Transverse colon (tissue), 4 donors: ENCODE measurements around the gene RNF114. TPM values are rescaled to one million over a fixed set of nuclear protein-coding genes. Genes with fewer than 3 reads are reported as not detected.

Experiments
- DNase-seq: peaks from one replicate; pipeline ENCODE4 v3.0.0-alpha.2; 2019
- H3K27ac ChIP-seq, 4 donors: fragments of 200-600 bp; sonication (generic); 2 replicates each; pipeline ENCODE4 v1.5.1; 2016 to 2018; ENCODE audit warnings: inconsistent platforms in 4 of 4
- H3K27me3 ChIP-seq: fragments of 200-600 bp; sonication (generic); 2 replicates; pipeline ENCODE4 v1.5.1; 2017; ENCODE audit warnings: inconsistent platforms
- H3K36me3 ChIP-seq, 4 donors: fragments of 200-600 bp; sonication (generic); 2 replicates each; pipeline ENCODE4 v1.5.1; 2017 to 2019; ENCODE audit warnings: inconsistent platforms in 4 of 4
- H3K4me1 ChIP-seq, 4 donors: fragments of 200-600 bp; sonication (generic); 2 replicates each; pipeline ENCODE4 v1.5.1; 2017 to 2020; ENCODE audit warnings: inconsistent platforms in 4 of 4
- H3K4me3 ChIP-seq, 4 donors: fragments of 200-600 bp; sonication (generic); 1 replicate in 1 of 4; 2 replicates in 3 of 4; pipeline versions ENCODE4 v1.5.1 to v1.6.1; 2017 to 2019; ENCODE audit warnings: inconsistent platforms in 4 of 4
- H3K9me3 ChIP-seq, 2 donors: fragments of 200-600 bp; sonication (generic); 2 replicates each; pipeline ENCODE4 v1.5.1; 2017 to 2019; ENCODE audit warnings: inconsistent platforms in 2 of 2
- CTCF ChIP-seq, 5 experiments: fragments of 200-600 bp in 3 of 5; fragments of 450-650 bp in 2 of 5; sonication (generic) in 3 of 5; IDR thresholded peaks; 1 replicate in 2 of 5; 2 replicates in 3 of 5; pipeline ENCODE4 v1.5.1; 2016 to 2017; ENCODE audit warnings: antibody characterized with exemption in 5 of 5, inconsistent platforms in 3 of 5, mild to moderate bottlenecking in 2 of 5, moderate library complexity in 1 of 5
- EP300 ChIP-seq: sonication (generic); formaldehyde crosslinking; IDR thresholded peaks from one replicate; pipeline ENCODE4 v1.6.1; 2017; ENCODE audit warnings: antibody characterized with exemption, low read depth
- POLR2A ChIP-seq: fragments of 450-650 bp; IDR thresholded peaks from one replicate; pipeline ENCODE4 v1.6.1; 2016; ENCODE audit warnings: antibody characterized with exemption, mild to moderate bottlenecking, moderate library complexity
- POLR2AphosphoS5 ChIP-seq, 3 donors: sonication (generic); formaldehyde crosslinking; IDR thresholded peaks; one replicate each; pipeline ENCODE4 v1.6.1; 2016; ENCODE audit warnings: antibody characterized with exemption in 3 of 3
- WGBS, 2 donors: methylation state at CpG; one replicate each; pipeline ENCODE4 v1.1.5; 2018; ENCODE audit warnings: low coverage in 1 of 2; 5-methylcytosine and 5-hydroxymethylcytosine counted together
- in situ Hi-C, 4 donors: fragments of 200-750 bp; cut with MboI; loops; one replicate each; pipeline versions ENCODE4 v1.15.0 to v1.15.1; 2017; ENCODE audit warnings: low sequenced_read_pairs in 3 of 4, low pct_ligation_motif_present in 1 of 4, low pct_unique_long_range_greater_than_20kb in 1 of 4
- intact Hi-C: fragments of 100-400 bp; cut with DNase I; formaldehyde crosslinking; loops from one replicate; pipeline ENCODE4 v1.15.1; 2023; ENCODE audit warnings: low total_unique reads
- small RNA-seq, 4 donors: library from RNA; depleted of rRNA; stranded (forward); fragments of <200 nt; gene quantifications; one replicate each; pipeline ENCODE3, GENCODE V24; 2016
- total RNA-seq, 4 donors: library from RNA; depleted of rRNA; stranded (reverse); fragments of >200 nt; gene quantifications; one replicate each; pipeline ENCODE4 v1.1.0, GENCODE V29; 2016

RNF114 gene
- total RNA-seq, 4 donors from 2014 or later = 108 to 271 (median 217) TPM

- intact Hi-C loops (no loop called here), in situ Hi-C loops (no loop called here)
- Histone ChIP-seq H3K36me3 (no peaks in the 10 kb centered on the region), H3K27ac (no peak overlapping the region), H3K4me3 (no peak overlapping the region), H3K9me3 (no peaks in the 10 kb centered on the region), H3K27me3 (peaks cover 6% of the 10 kb centered on the region), H3K4me1 (no peaks in the 10 kb centered on the region)
- no peak for TF ChIP-seq POLR2AphosphoS5 (IDR thresholded peaks at IDR 0.05)
- TF ChIP-seq CTCF (IDR thresholded peaks at IDR 0.05) = no peak
- TF ChIP-seq POLR2A = no peak
- no peak for TF ChIP-seq EP300
- 71 to 100% methylated on average over 1 to 4 of the region's 4 CpGs for WGBS, 2 donors
- DNase-seq = no peak
Measured at GRCh38 chr20:50003253-50003656, 67.1 kb downstream of the RNF114 start.

Small RNA genes within 50 kb of the gene (small RNA-seq; reads per million reads assigned to genes)
- gene RF00017 (0 reads per million in 4 donors), gene RF00019 (0 reads per million in 4 donors), gene RNU6-147P (0 reads per million in 4 donors)

Other genes with a start within 250 kb of the RNF114 start
- 10 to 100 TPM; 22.3 to 43.2 (median 29.4) TPM for gene B4GALT5, start 222.5 kb upstream of the RNF114 start, total RNA-seq
- gene SLC9A8, start 123.6 kb upstream of the RNF114 start, total RNA-seq = 10 to 100 TPM in 3 of 4 donors, 1 to 10 TPM in 1; 9.0 to 31.0 (median 16.6) TPM
- 10 to 100 TPM in 3 of 4 donors, 1 to 10 TPM in 1; 4.0 to 40.0 (median 17.2) TPM for gene SPATA2, start 20.9 kb upstream of the RNF114 start, total RNA-seq
- under 1 TPM in 3 of 4 donors, not detected in 1; 0.32 to 0.41 (median 0.40) TPM for gene SNAI1, start 46.6 kb downstream of the RNF114 start, total RNA-seq
- gene UBE2V1, start 176.8 kb downstream of the RNF114 start, total RNA-seq = 100 to 1,000 TPM in 1 of 4 donors, 10 to 100 TPM in 3; 23.7 to 104 (median 62.8) TPM
- 10 to 100 TPM in 3 of 4 donors, 1 to 10 TPM in 1; 9.6 to 30.9 (median 23.2) TPM for gene PEDS1, start 217.3 kb downstream of the RNF114 start, total RNA-seq